GM21423 (cell line): ENCODE data around the gene CDH7.

Source experiments
- ATAC-seq: cut with Tn5 transposase; IDR thresholded peaks from one replicate; pipeline ENCODE4 v1.9.1; 2021; ENCODE audit warnings: mild to moderate bottlenecking, moderate library complexity; ENCODE audit not compliant: unreplicated experiment

CDH7 gene

DNA sequence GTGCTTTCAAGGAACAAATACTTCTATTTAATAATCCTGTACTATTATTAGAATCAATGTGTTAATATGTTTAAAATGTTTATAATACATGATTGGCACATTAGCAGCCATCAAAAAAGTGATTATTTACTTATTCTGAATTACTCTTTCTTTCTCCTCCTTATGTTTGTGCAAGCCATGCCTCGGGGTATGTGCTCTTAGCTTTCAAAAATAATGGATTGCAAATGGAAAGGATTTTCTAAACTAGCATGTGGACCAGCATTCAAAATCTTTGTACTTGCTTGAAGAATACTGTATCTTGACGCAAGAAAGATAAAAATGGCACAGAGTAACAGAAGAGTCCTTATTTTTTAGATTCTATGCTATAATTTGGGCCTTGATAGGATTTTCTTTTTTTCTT is 156.5 kb downstream of the CDH7 start:
- no peak for ATAC-seq

DNA sequence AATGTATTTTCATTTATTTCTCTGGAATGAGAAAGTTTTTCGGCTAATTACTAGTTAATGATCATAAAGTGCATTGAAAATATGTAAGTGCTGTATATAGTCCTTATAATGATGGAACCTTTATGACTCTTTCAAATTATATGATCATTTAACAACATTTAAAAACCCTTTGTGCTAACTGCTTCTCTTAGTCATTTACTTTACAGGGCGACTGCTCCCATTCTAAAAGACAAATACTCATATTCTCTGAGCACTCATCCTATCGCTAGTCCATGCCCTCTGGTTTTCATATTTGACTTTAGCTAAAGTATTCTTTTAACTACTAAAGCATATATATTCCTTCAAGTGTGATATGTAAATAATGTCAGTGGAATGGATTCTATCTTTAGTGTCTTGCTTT is 168.2 kb downstream of the CDH7 start:
- no peak for ATAC-seq

DNA sequence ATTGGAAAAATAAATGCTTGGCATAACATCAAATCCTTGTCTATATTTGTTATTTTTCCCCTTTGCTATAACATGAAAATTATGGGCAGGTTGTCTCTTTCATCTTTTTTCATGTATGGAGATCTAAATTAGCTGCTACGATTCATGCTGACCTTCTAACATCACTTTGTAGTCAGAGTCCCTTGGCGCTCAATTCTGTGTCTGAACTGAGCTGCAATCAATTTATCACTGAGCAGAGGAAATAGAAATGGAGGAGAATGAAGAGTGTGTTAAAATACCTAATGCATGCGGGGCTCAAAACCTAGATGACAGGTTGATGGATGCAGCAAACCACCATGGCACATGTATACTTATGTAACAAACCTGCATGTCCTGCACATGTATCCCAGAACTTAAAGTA is 168.9 kb downstream of the CDH7 start:
- ATAC-seq = no peak

DNA sequence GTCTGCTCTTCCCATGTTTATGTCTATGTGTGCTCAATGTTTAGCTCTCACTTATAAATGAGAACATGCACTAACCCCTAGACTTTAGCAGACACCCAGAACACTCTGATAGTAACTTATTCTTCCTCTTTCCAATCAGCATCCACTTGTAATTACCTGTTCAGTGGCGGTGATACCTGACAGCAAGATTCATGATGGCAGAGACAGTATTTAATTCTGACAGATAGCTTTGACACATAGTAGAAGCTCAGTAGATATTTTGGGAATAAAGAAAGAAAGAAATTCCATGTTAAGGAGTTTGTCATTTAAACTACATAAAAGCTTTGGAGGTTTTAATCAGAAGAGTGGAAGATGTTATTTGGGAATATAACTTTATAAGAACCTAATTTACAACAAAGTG is 171.3 kb downstream of the CDH7 start:
- no peak for ATAC-seq

DNA sequence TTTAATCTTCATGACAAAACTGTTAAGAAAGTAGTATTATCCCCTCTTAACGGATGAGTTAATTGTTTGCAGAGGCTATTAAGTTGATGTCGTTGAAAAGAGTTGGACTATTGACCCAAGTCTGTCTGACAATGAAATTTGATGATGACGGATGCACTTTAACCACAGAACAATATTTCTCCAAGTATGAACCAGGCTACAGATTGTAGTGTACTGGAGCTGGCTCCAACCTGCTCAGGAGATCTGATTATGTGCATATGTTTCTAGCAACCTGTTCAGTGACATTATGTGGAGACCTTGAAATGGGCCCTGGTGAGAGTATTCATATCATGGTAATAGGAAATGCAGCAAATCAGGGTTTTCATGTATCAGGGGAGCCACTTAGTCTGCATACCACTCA is 174.1 kb downstream of the CDH7 start:
- no peak for ATAC-seq

- ATAC-seq = no peak
Observed at GRCh38 chr18:65934874-65935273, 184.1 kb downstream of the CDH7 start.

DNA sequence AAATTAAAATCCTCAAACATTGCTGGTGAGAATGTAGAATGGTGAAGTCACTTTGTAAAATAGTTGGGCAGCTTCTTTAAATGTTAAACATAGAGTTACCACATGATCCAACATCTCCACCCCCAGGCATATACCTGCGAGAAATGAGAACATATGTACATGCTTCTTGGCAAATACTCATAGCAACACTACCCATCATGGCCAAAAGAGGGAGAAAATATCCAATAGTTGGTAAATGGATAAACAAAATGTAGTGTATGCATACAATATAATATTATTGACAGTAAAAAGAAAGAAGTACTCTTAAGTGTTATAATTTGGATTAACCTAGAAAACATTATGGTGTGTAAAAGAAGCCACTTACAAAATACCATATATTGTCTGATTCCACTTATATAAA is 185.9 kb downstream of the CDH7 start:
- ATAC-seq = no peak

DNA sequence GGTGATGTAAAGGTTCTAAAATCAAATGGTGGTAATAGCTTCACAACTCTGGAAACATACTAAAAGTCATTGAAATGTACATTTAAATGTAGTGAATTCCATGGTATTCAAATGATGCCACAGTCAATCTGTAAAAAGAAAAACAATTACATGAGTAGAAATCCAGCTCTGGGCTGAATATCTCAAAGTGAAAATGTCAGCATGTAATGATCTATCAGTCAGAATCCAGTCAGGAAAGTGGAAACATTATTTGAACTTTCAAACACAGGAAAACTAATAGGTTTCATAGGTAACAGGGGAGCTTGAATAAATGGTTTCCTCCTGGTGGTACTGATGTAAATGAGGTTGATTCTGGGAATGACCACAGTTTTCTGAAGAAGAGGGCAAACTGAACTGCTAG is 186.4 kb downstream of the CDH7 start:
- no peak for ATAC-seq

DNA sequence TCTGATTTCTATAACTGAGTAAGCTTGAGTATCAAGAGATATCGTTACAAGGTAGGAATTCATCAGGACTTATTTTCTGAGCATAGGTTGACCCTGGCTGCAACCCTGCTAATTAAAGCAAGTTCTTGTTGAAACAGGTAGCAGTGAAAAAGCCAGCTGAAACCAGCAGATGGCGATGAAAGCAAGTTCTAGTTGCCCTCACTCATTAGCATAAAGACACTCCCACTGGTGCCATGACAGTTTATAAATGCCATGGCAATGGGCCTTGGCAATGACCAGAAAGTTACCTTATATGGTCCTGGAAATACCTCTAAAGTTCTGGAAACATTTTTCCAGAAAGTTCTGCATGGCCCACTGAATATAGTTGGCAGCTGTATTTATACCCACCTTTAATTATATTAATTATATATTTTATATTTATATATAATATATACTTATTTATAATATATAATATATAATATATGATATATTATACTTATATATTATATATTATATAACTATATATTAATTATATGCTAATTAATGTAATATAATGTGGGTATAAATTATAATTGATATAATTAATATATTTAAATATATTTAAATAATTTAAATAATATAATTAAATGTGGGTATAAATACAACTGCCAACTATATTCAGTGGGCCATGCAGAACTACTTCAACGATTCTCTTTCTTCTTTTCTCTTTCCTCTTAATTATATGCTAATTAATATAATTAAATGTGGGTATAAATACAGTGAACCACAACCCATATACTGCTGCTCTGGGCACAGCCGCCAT is 188.0 kb downstream of the CDH7 start:
- peak; percentile 76 for ATAC-seq
